Suppressor macrophage treated with lipopolysaccharide for 4 hours (primary cell): ENCODE results near the gene ZNF385C.
"Not testable (repeated sequence)": the region's sequence is repeated elsewhere in the genome, so short reads cannot be mapped to it uniquely, and the experiment has no call there.

Source experiments
- DNase-seq: peaks from one replicate; pipeline ENCODE4 v3.0.0-alpha.2; 2020

Gene ZNF385C

GRCh38 chr17:42045719-42046118 is 52.6 kb downstream of the ZNF385C start:
- DNase-seq, result no peak

- no peak for DNase-seq
Observed at GRCh38 chr17:42042598-42043319, 55.5 kb downstream of the ZNF385C start.

- no peak for DNase-seq
Observed at GRCh38 chr17:42041619-42042018, 56.7 kb downstream of the ZNF385C start.

DNA sequence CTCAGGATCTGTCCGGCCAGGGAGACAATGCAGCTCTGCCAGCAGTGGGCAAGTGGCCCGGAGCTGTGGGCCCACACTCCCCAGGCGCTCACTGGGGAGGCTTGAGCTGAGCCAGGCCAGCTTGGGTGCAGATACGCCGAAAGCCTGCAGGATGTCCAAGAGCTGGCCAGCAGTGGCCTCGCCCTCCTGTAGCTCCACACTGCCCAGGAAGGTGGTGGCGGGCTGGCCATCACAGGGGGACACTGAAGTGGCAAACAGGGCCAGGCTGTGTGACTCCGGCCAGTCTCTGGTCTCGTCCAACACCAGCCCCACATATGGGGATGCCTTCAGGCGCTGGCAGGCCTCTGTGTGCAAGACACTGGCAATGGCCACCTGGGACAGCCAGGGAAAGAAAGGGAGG is 57.5 kb downstream of the ZNF385C start:
- no peak for DNase-seq

GRCh38 chr17:42039794-42040763 is 58.2 kb downstream of the ZNF385C start:
- DNase-seq, result no peak

GRCh38 chr17:42038221-42038973 is 59.9 kb downstream of the ZNF385C start:
- peak; percentile 46 for DNase-seq

GRCh38 chr17:42034059-42034458 is 64.2 kb downstream of the ZNF385C start:
- DNase-seq, result no peak

DNA sequence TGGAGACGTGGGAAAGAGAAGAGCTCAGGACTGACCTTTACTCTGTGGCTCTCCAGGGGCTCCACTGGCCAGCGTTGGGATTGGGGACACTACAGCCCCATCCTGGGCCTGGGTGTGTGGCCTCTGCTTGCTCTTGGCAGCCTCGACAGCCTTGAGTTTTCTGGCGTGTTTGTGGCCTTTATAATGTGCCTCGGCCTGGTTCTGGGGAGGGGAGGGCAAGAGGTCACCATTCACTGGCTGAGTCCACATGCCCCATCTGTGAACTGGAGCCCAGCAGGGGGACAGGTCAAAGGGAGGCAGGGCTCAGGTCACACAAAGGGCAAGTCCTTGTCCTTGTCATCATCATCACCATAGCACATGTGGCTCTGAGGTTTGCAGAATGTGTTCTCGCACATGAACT is 66.7 kb downstream of the ZNF385C start:
- DNase-seq, result no peak

DNA sequence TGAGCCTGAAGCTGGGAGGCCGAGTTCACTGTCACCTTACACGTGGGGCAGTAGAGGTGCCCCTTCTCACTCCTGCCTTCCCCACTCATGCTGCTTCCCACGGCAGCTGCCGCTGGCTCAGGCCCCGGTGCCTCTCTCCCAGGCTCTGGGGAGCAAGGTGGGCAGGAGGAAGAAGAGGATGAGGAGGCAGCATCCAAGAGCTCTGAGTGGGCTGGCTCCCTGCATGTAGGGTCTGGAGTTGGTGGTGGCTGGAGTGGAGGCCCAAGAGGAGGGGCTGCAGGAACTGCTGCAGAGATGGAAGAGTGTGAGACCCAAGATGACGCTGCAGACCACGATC is 69.5 kb downstream of the ZNF385C start:
- DNase-seq, result no peak

DNA sequence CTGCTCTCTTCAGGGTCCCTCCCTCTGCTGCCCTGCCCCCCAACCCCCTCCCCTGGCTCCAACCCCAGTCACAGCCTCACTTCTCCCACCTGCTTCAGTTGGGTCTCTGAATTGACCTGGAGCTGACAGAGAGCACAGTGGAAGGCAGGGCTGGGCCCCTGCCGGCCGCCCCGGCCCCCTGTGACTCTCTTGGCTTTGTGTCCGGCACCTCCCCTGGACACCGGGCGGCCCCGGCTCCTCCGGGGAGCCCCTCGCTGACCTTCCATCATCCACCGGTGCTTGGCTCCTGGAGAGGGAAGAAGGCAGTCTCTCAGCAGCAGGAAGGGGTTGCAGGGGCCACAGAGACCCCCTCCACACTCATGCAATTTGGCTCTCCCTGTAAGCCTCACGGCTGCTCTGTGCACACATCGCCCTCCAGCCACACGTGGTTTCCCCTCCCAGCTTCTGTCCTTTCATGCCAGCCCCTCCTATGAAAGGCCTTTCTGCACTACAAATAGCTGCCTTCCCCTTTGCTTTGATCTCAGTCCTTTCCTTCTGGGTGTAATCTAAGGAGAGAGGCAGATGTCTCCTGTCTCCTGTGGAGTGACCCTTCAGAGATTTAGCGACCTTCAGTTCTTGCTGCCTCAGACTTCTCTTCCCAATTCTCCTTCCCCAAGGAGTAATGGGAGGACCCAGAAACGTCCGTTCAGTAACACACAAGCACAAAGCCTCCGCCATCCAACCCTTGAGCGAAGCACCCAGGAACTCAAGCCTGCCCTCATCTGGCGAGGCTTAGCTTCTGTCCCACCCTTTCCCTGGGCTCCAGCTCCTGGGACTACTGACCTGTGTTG is 70.1 kb downstream of the ZNF385C start:
- peak; percentile 35 for DNase-seq

DNA sequence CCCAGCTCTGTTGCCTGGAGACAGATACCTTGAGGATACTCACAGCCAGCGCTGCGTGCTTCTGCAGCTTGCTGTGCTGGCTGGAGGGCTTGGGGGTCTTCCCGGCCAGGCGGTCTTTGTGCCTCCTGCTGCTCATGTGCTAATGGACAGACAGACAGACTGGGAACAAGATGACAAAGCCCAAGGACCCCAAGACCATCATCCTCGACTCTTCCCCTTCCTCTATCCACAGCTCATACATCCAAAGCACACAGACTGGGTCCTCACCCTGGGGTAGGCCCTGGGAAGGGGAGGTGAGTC is 70.7 kb downstream of the ZNF385C start:
- no peak for DNase-seq

DNA sequence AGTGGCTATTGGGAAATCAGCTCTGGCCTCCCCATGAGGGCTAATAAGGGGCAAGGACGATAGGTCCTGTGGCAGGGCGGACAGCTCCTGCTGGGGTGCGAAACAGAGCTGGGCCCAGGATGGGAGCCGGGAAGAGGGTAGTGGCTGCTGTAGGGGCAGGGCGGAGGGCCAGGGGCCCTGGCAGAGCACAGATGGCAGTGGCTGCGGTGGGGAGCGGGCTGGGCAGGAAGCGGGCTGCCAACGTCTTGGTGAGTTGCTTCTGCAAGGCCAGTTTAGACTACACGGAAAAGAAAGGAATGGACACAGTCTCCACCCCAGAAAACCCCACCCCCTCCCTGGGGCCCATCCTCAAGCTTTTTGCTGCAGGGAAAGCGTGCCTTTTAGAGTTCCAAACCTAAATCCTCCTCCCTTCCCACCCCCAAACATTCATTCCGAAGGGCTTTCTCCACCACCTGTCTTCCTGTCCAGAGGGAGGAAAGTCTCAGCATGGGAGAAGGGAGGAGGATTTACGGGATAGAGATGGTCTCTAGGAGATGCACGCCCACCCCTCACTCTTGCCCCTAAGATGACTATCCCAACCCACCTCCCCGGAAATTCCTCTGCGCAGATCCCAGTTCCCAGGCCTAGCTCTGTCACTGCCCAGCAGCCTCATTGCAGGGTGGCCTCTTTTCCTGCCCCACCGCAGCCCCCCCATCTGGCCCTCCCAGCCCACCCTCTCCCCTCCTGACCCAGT is 71.2 kb downstream of the ZNF385C start:
- DNase-seq, result no peak

DNA sequence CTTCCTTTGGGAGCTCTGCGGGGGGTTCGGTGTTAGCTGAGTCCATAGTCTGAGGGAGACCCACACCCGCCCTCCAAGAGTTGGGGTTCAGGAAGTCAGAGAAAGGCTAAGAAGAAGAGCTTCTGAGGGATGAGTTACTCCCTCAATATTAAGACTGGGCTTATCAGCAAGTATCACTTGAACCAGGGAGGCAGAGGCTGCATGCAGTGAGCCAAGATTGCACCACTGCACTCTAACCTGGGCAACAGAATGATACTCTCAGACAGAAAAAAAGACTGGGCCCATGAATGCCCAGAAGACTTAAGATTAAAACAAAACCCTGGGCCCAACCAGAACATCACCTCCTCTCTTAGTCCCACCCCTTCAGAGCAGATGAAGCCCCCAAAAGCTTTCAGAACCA is 72.3 kb downstream of the ZNF385C start:
- DNase-seq, result no peak

DNA sequence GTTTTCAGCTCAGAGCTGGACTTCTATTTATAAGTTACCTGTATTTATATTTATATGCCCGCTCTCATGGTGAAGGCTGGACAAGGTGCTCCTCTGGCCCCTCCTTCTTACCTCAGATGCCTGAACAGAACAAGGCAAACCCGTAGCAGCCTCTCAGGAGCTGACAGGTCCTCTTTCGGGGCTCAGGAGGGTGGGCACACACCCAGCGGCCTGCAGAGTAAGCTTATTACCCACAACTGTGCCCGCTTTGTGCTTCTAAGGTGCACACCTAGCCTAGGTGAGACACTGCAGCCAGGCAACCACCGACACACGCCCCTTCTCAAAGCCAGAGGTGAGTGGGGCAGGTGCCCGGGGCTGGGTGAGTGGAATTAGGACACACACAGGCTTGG is 73.1 kb downstream of the ZNF385C start:
- no peak for DNase-seq

DNA sequence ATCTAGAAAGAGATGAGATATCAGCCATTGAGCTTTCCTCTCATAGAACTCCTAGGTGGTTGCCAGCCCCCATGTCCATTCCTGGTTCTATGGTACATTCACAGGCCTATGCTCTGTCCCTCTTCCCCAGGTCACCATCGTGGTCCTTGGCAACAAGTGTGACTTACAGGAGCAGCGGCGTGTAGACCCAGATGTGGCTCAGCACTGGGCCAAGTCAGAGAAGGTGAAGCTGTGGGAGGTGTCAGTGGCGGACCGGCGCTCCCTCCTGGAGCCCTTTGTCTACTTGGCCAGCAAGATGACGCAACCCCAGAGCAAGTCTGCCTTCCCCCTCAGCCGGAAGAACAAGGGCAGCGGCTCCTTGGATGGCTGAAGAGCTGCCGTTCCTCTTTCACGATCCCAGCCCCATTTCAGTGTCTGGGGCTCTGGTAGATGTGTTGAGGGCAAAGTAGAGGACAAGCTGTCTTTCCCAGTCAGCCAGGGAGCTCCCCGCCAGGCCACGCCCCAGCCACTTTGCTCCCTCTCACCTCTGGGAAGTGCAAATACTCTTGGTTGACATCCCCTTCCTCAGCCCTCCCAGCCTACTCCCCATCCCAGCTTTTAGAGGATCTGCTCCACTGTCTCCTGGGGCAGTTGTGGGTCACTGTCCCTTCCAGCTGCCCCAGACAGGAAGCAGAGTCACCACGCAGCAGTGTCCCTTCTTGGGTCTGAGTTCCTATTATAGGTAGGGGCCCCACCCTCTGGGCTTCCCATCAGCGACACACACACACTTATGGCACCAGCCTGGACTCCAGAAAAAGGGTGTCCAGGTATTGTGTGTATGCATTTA is 74.5 kb downstream of the ZNF385C start:
- DNase-seq, result peak; percentile 87

DNA sequence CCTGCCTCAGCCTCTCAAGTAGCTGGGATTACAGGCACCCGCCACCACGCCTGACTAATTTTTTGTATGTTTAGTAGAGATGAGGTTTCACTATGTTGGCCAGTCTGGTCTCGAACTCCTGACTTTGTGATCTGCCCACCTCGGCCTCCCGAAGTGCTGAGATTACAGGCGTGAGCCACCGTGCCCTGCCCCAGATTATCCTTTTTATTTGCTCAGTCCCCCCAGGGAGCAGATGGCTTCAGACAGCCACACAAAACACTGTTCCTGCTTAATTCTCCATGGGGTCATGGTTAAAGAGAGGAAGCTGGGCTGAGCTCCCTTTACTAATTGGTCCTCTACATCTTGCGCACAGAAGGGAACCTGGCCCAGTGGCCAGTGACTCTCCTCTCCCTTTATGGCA is 77.4 kb downstream of the ZNF385C start:
- not testable (repeated sequence) for DNase-seq

GRCh38 chr17:42019509-42020404 is 78.5 kb downstream of the ZNF385C start, which contains the start of gene NKIRAS2:
NKIRAS2 (plus strand) TSS chr17:42020090; CDS start chr17:42021578, 1,488 bp downstream.
- DNase-seq, result peak; percentile 97

- no peak for DNase-seq
Observed at GRCh38 chr17:42018988-42019387, 79.3 kb downstream of the ZNF385C start.

- DNase-seq, result no peak
Observed at GRCh38 chr17:42018339-42018738, 79.9 kb downstream of the ZNF385C start.

- peak; percentile 58 for DNase-seq
Observed at GRCh38 chr17:42017866-42018200, 80.4 kb downstream of the ZNF385C start.
